Tibial nerve (tissue), 4 donors: ENCODE results near the gene DOCK1.

Experiments
- EP300 ChIP-seq, 2 donors: sonication (generic); formaldehyde crosslinking; IDR thresholded peaks; one replicate each; pipeline ENCODE4 v1.6.1; 2017; ENCODE audit warnings: antibody characterized with exemption in 2 of 2, mild to moderate bottlenecking in 1 of 2
- TF ChIP-seq, protein P1 (sequence below), 5 experiments: fragments of 200-600 bp in 3 of 5; fragments of 450-650 bp in 2 of 5; sonication (generic) in 3 of 5; IDR thresholded peaks; one replicate each; pipeline ENCODE4 v1.5.1; 2016 to 2019; ENCODE audit warnings: antibody characterized with exemption in 5 of 5, mild to moderate bottlenecking in 3 of 5, moderate library complexity in 2 of 5

GRCh38 chr10:127318396-127318795 is 413.2 kb downstream of the DOCK1 start:
- TF ChIP-seq EP300 (IDR thresholded peaks at IDR 0.05), result no peak
- TF ChIP-seq, protein P1, sequence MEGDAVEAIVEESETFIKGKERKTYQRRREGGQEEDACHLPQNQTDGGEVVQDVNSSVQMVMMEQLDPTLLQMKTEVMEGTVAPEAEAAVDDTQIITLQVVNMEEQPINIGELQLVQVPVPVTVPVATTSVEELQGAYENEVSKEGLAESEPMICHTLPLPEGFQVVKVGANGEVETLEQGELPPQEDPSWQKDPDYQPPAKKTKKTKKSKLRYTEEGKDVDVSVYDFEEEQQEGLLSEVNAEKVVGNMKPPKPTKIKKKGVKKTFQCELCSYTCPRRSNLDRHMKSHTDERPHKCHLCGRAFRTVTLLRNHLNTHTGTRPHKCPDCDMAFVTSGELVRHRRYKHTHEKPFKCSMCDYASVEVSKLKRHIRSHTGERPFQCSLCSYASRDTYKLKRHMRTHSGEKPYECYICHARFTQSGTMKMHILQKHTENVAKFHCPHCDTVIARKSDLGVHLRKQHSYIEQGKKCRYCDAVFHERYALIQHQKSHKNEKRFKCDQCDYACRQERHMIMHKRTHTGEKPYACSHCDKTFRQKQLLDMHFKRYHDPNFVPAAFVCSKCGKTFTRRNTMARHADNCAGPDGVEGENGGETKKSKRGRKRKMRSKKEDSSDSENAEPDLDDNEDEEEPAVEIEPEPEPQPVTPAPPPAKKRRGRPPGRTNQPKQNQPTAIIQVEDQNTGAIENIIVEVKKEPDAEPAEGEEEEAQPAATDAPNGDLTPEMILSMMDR (IDR thresholded peaks at IDR 0.05), result no peak
